ENCODE measurements around the gene NBAS.
"Not testable (repeated sequence)": the region's sequence is repeated elsewhere in the genome, so short reads cannot be mapped to it uniquely, and the experiment has no call there.

NBAS gene

DNA sequence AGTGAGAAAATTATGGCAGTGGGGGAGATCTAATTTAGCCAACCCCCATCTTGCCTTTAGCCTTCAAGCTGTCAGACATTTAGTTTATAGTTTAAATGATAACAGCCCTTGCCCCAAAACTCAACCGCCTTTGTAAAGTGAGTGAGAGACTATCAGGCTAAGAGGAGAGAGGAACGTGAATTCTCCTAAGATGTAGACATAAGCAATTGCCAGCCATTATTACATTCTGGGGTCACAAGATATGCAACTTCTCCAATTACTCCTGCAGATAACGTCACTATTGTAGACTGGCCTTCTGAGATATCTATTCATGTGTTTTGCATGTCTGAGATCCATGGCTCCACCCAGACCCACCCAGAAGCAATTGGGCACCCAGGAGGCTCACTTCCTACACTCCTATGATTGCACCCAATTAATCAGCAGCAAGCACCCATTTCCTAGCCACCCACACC, 307.3 kb downstream of the NBAS start:
- Histone ChIP-seq H3K4me1 (ENCODE audit: insufficient read depth, low read length, severe bottlenecking) (no peaks in the 10 kb centered on the region), H3K4me2 (ENCODE audit: low read length) (no peak overlapping the region), H3K4me3 (ENCODE audit: low read depth, low read length, poor library complexity, severe bottlenecking) (no peak overlapping the region), H3F3A (ENCODE audit: insufficient read depth, low read length) (no peaks in the 10 kb centered on the region), H3K36me3 (ENCODE audit: insufficient read depth, low read length) (no peaks in the 10 kb centered on the region), H4K20me1 (ENCODE audit: insufficient read depth, low read length) (no peaks in the 10 kb centered on the region), H3K79me2 (ENCODE audit: insufficient read depth, low read length) (no peaks in the 10 kb centered on the region), H3K27ac (ENCODE audit: low read depth, low read length, poor library complexity, severe bottlenecking) (no peak overlapping the region), H3K27me3 (ENCODE audit: insufficient read depth, low read length) (no peaks in the 10 kb centered on the region), H3K9me3 (ENCODE audit: low read length) (no peaks in the 10 kb centered on the region), H3K9me2 (ENCODE audit: low read depth, low read length) (no peaks in the 10 kb centered on the region), H2AFZ (ENCODE audit: low read length) (no peak overlapping the region), H3K9ac (ENCODE audit: low read length) (no peak overlapping the region)
- TF ChIP-seq, protein P1, sequence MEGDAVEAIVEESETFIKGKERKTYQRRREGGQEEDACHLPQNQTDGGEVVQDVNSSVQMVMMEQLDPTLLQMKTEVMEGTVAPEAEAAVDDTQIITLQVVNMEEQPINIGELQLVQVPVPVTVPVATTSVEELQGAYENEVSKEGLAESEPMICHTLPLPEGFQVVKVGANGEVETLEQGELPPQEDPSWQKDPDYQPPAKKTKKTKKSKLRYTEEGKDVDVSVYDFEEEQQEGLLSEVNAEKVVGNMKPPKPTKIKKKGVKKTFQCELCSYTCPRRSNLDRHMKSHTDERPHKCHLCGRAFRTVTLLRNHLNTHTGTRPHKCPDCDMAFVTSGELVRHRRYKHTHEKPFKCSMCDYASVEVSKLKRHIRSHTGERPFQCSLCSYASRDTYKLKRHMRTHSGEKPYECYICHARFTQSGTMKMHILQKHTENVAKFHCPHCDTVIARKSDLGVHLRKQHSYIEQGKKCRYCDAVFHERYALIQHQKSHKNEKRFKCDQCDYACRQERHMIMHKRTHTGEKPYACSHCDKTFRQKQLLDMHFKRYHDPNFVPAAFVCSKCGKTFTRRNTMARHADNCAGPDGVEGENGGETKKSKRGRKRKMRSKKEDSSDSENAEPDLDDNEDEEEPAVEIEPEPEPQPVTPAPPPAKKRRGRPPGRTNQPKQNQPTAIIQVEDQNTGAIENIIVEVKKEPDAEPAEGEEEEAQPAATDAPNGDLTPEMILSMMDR (IDR thresholded peaks at IDR 0.05; ENCODE audit: low read length) = no peak
- no peak for TF ChIP-seq EZH2 (IDR thresholded peaks at IDR 0.05; ENCODE audit: borderline replicate concordance, low read length)

DNA sequence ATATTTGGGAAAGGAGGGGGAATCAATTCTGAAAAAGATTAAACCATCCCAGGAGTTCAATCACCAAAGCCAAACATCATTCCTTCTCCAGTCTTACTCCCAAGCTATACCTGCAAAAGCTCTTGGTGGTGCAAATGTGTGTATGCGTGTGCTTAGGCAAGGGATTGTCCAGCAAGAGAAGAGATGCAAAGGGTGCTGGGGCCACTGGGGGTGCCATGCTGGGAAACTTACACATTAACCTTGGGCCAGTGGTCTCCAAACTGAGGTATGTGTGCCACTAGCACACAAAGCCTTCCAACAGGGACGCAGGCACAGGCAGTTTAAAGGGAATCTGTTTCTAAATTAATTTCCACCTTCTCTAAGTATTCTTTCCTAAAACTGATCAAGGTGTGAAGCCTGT, 307.9 kb downstream of the NBAS start:
- no peaks in the 10 kb centered on the region for H3K79me2 ChIP-seq (ENCODE audit: insufficient read depth, low read length)
- H2AFZ ChIP-seq (ENCODE audit: low read length) = no peak overlapping the region
- H3F3A ChIP-seq (ENCODE audit: insufficient read depth, low read length) = no peaks in the 10 kb centered on the region
- no peaks in the 10 kb centered on the region for H3K9me3 ChIP-seq (ENCODE audit: low read length)
- H3K4me1 ChIP-seq (ENCODE audit: insufficient read depth, low read length, severe bottlenecking) = no peaks in the 10 kb centered on the region
- H3K27ac ChIP-seq (ENCODE audit: low read depth, low read length, poor library complexity, severe bottlenecking) = no peak overlapping the region
- no peaks in the 10 kb centered on the region for H3K36me3 ChIP-seq (ENCODE audit: insufficient read depth, low read length)
- TF ChIP-seq EZH2 (IDR thresholded peaks at IDR 0.05; ENCODE audit: borderline replicate concordance, low read length) = no peak
- TF ChIP-seq, protein P1 (IDR thresholded peaks at IDR 0.05; ENCODE audit: low read length) = no peak
- no peaks in the 10 kb centered on the region for H3K27me3 ChIP-seq (ENCODE audit: insufficient read depth, low read length)
- H3K4me3 ChIP-seq (ENCODE audit: low read depth, low read length, poor library complexity, severe bottlenecking) = no peak overlapping the region
- H3K9me2 ChIP-seq (ENCODE audit: low read depth, low read length) = no peaks in the 10 kb centered on the region
- H3K9ac ChIP-seq (ENCODE audit: low read length) = no peak overlapping the region
- H3K4me2 ChIP-seq (ENCODE audit: low read length) = no peak overlapping the region
- H4K20me1 ChIP-seq (ENCODE audit: insufficient read depth, low read length) = no peaks in the 10 kb centered on the region

DNA sequence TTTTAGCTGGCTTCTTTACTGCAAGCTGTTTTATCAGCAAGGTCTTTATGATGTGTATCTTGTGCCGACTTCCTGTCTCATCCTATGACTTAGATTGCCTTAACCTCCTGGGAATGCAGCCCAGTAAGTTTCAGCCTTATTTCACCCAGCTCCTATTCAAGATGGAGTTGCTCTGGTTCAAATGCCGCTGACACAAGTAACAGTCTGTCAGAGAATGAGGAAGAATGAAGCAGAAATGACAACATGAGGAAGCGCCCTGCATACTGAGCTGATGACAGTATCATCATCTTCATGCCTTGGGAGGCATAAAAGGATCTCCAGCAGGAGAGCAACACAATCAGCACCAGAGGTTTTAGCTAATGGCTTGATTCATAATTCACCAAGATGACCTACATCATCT, 309.4 kb downstream of the NBAS start:
- H2AFZ ChIP-seq (ENCODE audit: low read length) = no peak overlapping the region
- no peaks in the 10 kb centered on the region for H3K36me3 ChIP-seq (ENCODE audit: insufficient read depth, low read length)
- H3F3A ChIP-seq (ENCODE audit: insufficient read depth, low read length) = no peaks in the 10 kb centered on the region
- H3K27me3 ChIP-seq (ENCODE audit: insufficient read depth, low read length) = no peaks in the 10 kb centered on the region
- H3K9me3 ChIP-seq (ENCODE audit: low read length) = no peaks in the 10 kb centered on the region
- no peak overlapping the region for H3K27ac ChIP-seq (ENCODE audit: low read depth, low read length, poor library complexity, severe bottlenecking)
- H3K4me3 ChIP-seq (ENCODE audit: low read depth, low read length, poor library complexity, severe bottlenecking) = no peak overlapping the region
- H3K79me2 ChIP-seq (ENCODE audit: insufficient read depth, low read length) = no peaks in the 10 kb centered on the region
- H3K9me2 ChIP-seq (ENCODE audit: low read depth, low read length) = no peaks in the 10 kb centered on the region
- TF ChIP-seq, protein P1 (IDR thresholded peaks at IDR 0.05; ENCODE audit: low read length) = no peak
- H4K20me1 ChIP-seq (ENCODE audit: insufficient read depth, low read length) = no peaks in the 10 kb centered on the region
- H3K4me1 ChIP-seq (ENCODE audit: insufficient read depth, low read length, severe bottlenecking) = no peaks in the 10 kb centered on the region
- no peak overlapping the region for H3K9ac ChIP-seq (ENCODE audit: low read length)
- H3K4me2 ChIP-seq (ENCODE audit: low read length) = no peak overlapping the region

DNA sequence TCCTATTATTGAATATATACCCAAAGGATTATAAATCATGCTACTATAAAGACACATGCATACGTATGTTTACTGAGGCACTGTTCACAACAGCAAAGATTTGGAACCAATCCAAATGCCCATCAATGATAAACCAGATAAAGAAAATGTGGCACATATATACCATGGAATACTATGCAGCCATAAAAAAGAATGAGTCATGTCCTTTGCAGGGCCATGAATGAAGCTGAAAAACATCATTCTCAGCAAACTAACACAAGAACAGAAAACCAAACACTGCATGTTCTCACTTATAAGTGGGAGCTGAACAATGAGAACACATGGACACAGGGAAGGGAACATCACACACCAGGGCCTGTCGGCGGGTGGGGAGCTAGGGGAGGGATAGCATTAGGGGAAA, 310.2 kb downstream of the NBAS start:
- H3K79me2 ChIP-seq (ENCODE audit: insufficient read depth, low read length); H3F3A ChIP-seq (ENCODE audit: insufficient read depth, low read length); H3K9me2 ChIP-seq (ENCODE audit: low read depth, low read length); H2AFZ ChIP-seq (ENCODE audit: low read length); H3K27me3 ChIP-seq (ENCODE audit: insufficient read depth, low read length); H3K27ac ChIP-seq (ENCODE audit: low read depth, low read length, poor library complexity, severe bottlenecking); H3K9ac ChIP-seq (ENCODE audit: low read length); H3K9me3 ChIP-seq (ENCODE audit: low read length); H3K4me3 ChIP-seq (ENCODE audit: low read depth, low read length, poor library complexity, severe bottlenecking); H3K4me1 ChIP-seq (ENCODE audit: insufficient read depth, low read length, severe bottlenecking); H3K36me3 ChIP-seq (ENCODE audit: insufficient read depth, low read length); H3K4me2 ChIP-seq (ENCODE audit: low read length); H4K20me1 ChIP-seq (ENCODE audit: insufficient read depth, low read length): not testable (repeated sequence)

Measured in OCI-LY1 (cell line).